ENCODE data around the gene KCNJ11.
A peak's percentile ranks its signal among the peaks of the same experiment; 100 is the strongest.

Gene KCNJ11

GRCh38 chr11:17386331-17387084, 2.0 kb downstream of the KCNJ11 start:
- peak; percentile 65 for TF ChIP-seq CTCF (conservative IDR thresholded peaks at IDR 0.05; ENCODE audit: low read length)
- DNase-seq (ENCODE audit: low read depth) = peak; percentile 32
- no peak overlapping the region for H3K4me3 ChIP-seq (ENCODE audit: low read length)

- H3K4me3 ChIP-seq (ENCODE audit: low read length) = no peak overlapping the region
- TF ChIP-seq CTCF (conservative IDR thresholded peaks at IDR 0.05; ENCODE audit: low read length) = no peak
- no peak for DNase-seq (ENCODE audit: low read depth)
Measured at GRCh38 chr11:17385926-17386325, 2.5 kb downstream of the KCNJ11 start.

- H3K4me3 ChIP-seq (ENCODE audit: low read length) = no peak overlapping the region
- no peak for DNase-seq (ENCODE audit: low read depth)
- no peak for TF ChIP-seq CTCF (conservative IDR thresholded peaks at IDR 0.05; ENCODE audit: low read length)
Measured at GRCh38 chr11:17385492-17385891, 3.0 kb downstream of the KCNJ11 start.

GRCh38 chr11:17384002-17384511, 4.4 kb downstream of the KCNJ11 start:
- peak; percentile 91 for TF ChIP-seq CTCF (conservative IDR thresholded peaks at IDR 0.05; ENCODE audit: low read length)
- peak; percentile 80 for DNase-seq (ENCODE audit: low read depth)
- H3K4me3 ChIP-seq (ENCODE audit: low read length) = no peak overlapping the region

GRCh38 chr11:17383461-17383860, 5.0 kb downstream of the KCNJ11 start:
- no peak overlapping the region for H3K4me3 ChIP-seq (ENCODE audit: low read length)
- DNase-seq (ENCODE audit: low read depth) = no peak
- TF ChIP-seq CTCF (conservative IDR thresholded peaks at IDR 0.05; ENCODE audit: low read length) = no peak

- TF ChIP-seq CTCF (conservative IDR thresholded peaks at IDR 0.05; ENCODE audit: low read length) = no peak
- no peak overlapping the region for H3K4me3 ChIP-seq (ENCODE audit: low read length)
- DNase-seq (ENCODE audit: low read depth) = peak; percentile 25
Measured at GRCh38 chr11:17382046-17382728, 6.3 kb downstream of the KCNJ11 start.

- peak; percentile 49 for DNase-seq (ENCODE audit: low read depth)
- no peak overlapping the region for H3K4me3 ChIP-seq (ENCODE audit: low read length)
- TF ChIP-seq CTCF (conservative IDR thresholded peaks at IDR 0.05; ENCODE audit: low read length) = no peak
Measured at GRCh38 chr11:17381156-17381555, 7.3 kb downstream of the KCNJ11 start.

All from AG10803 (cell line).